Neural crest cell (in vitro differentiated cells): Measurements from ENCODE around the gene NR2F2. TPM values are rescaled to one million over a fixed set of nuclear protein-coding genes. Genes with fewer than 3 reads are reported as not detected.
A peak's percentile ranks its signal among the peaks of the same experiment; 100 is the strongest.
"Not testable (repeated sequence)": the region's sequence is repeated elsewhere in the genome, so short reads cannot be mapped to it uniquely, and the experiment has no call there.

Experiments
- DNase-seq: peaks from one replicate; pipeline ENCODE4 v3.0.0; 2021; ENCODE audit warnings: low read depth, mixed read lengths, low spot score
- H3K27ac Mint-ChIP-seq: one replicate; pipeline ENCODE4 v1.8.0; 2021; ENCODE audit warnings: mild to moderate bottlenecking, mixed read lengths; ENCODE audit not compliant: unreplicated experiment
- H3K27me3 Mint-ChIP-seq: 2 replicates; pipeline ENCODE4 v1.8.0; 2021; ENCODE audit warnings: low read depth, mild to moderate bottlenecking, mixed read lengths
- H3K36me3 Mint-ChIP-seq: 2 replicates; pipeline ENCODE4 v1.8.0; 2021; ENCODE audit warnings: low read depth, mild to moderate bottlenecking, mixed read lengths
- H3K4me1 Mint-ChIP-seq: 2 replicates; pipeline ENCODE4 v1.8.0; 2021; ENCODE audit warnings: mixed read lengths
- H3K4me3 Mint-ChIP-seq: one replicate; pipeline ENCODE4 v1.8.0; 2021; ENCODE audit warnings: mild to moderate bottlenecking, mixed read lengths
- H3K9me3 Mint-ChIP-seq: 2 replicates; pipeline ENCODE4 v1.8.0; 2021; ENCODE audit warnings: mixed read lengths
- CTCF ChIP-seq: fragments of 200-600 bp; sonication (generic); conservative IDR thresholded peaks from 2 replicates; pipeline ENCODE4 v1.5.0; 2021; ENCODE audit warnings: antibody characterized with exemption, mild to moderate bottlenecking
- total RNA-seq: library from RNA; stranded (reverse); gene quantifications from 2 replicates; pipeline ENCODE4 v1.2.1, GENCODE V29; 2021

NR2F2 gene
- total RNA-seq, 1 donor from 2014 or later = 147 TPM

DNA sequence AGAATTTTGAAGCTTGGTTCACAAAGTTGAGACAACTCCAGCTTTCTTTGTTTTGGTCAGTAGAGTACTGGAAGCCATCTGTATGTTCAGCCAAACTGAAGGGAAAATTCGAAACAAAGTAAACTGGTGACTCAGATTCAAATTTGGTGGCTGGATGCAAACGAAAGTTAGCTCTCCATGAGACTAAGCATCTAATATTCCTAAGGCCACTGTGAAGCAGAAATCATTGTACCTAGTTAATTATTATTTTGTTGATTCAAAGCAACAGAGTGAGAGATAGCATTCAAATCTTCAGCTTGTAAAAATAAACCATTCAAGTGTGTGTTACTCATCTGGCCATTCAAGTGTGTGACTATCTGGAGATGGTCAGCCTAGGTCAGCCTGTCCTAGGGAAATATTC, 42.1 kb downstream of the NR2F2 start:
- no peak for DNase-seq
- peaks cover 11% of the 10 kb centered on the region for H3K4me1 Mint-ChIP-seq
- peaks cover 9% of the 10 kb centered on the region for H3K9me3 Mint-ChIP-seq
- H3K27me3 Mint-ChIP-seq = peaks cover 49% of the 10 kb centered on the region
- H3K27ac Mint-ChIP-seq = no peak overlapping the region
- peaks cover 15% of the 10 kb centered on the region for H3K36me3 Mint-ChIP-seq
- no peak overlapping the region for H3K4me3 Mint-ChIP-seq
- no peak for TF ChIP-seq CTCF

GRCh38 chr15:96374499-96374898, 44.0 kb downstream of the NR2F2 start:
- H3K27ac Mint-ChIP-seq = no peak overlapping the region
- no peaks in the 10 kb centered on the region for H3K4me1 Mint-ChIP-seq
- peaks cover 15% of the 10 kb centered on the region for H3K36me3 Mint-ChIP-seq
- peaks cover 9% of the 10 kb centered on the region for H3K9me3 Mint-ChIP-seq
- no peak for DNase-seq
- peaks cover 29% of the 10 kb centered on the region for H3K27me3 Mint-ChIP-seq
- no peak for TF ChIP-seq CTCF
- no peak overlapping the region for H3K4me3 Mint-ChIP-seq

DNA sequence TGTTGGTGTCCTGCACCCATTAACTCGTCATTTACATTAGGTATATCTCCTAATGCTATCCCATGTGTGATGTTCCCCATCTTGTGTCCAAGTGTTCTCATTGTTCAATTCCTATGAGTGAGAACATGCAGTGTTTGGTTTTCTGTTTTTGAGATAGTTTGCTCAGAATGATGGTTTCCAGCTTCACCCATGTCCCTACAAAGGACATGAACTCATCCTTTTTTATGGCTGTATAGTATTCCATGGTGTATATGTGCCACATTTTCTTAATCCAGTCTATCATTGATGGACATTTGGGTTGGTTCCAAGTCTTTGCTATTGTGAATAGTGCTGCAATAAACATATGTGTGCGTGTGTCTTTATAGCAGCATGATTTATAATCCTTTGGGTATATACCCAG, 49.1 kb downstream of the NR2F2 start:
- H3K27me3 Mint-ChIP-seq, DNase-seq, H3K4me3 Mint-ChIP-seq, H3K4me1 Mint-ChIP-seq, H3K27ac Mint-ChIP-seq: not testable (repeated sequence)
- Mint-ChIP-seq H3K36me3 (peaks cover 17% of the 10 kb centered on the region), H3K9me3 (peaks cover 11% of the 10 kb centered on the region)

DNA sequence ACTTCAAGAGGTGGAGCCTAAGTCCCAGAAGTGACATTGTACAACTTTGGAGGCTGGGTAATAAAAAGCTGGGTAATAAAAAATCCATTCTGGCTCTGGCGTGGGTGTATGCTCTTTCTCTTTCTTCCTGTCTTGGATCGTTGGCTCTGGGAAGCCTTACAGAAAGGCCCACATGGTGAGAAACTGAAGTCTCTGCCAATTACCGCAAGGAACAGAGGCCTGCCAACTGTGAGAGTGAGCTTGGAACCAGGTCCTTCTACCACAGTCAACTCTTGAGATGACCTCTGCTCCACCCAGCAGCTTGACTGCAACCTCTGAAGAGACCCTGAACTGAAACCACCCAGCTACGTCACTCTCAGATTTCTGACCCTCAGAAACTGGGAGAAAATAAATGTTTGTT, 51.0 kb downstream of the NR2F2 start:
- Mint-ChIP-seq H3K27ac (peak overlapping the region; percentile 67), H3K36me3 (peaks cover 13% of the 10 kb centered on the region), H3K4me3 (no peak overlapping the region), H3K4me1 (no peaks in the 10 kb centered on the region), H3K9me3 (peaks cover 9% of the 10 kb centered on the region), H3K27me3 (no peaks in the 10 kb centered on the region)
- DNase-seq = no peak
- no peak for TF ChIP-seq CTCF

GRCh38 chr15:96385195-96385594, 54.7 kb downstream of the NR2F2 start:
- DNase-seq = no peak
- peaks cover 8% of the 10 kb centered on the region for H3K9me3 Mint-ChIP-seq
- no peak for TF ChIP-seq CTCF
- H3K36me3 Mint-ChIP-seq = peaks cover 8% of the 10 kb centered on the region
- no peaks in the 10 kb centered on the region for H3K4me1 Mint-ChIP-seq
- H3K4me3 Mint-ChIP-seq = no peak overlapping the region
- no peaks in the 10 kb centered on the region for H3K27me3 Mint-ChIP-seq
- no peak overlapping the region for H3K27ac Mint-ChIP-seq

DNA sequence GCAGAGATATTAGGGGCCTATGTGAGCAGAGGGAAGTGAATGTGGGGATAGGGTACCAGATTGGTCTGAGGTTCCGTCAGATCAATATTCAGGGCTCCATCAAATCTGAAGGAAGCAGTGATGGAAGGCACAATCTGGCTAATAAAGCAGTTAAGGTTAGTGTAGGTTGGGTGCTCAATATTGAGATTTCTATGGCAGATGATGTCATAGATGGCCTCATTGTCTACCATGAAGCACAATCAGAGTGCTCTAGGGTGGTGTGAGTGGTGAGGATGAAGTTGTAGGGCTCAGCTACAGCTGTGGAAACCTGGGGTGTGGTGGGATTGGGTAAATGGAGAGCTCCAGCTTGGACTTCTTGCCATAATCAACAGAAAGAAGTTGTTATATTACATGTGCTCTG, 58.2 kb downstream of the NR2F2 start:
- H3K9me3 Mint-ChIP-seq = peaks cover 5% of the 10 kb centered on the region
- no peak overlapping the region for H3K4me3 Mint-ChIP-seq
- peaks cover 5% of the 10 kb centered on the region for H3K36me3 Mint-ChIP-seq
- no peaks in the 10 kb centered on the region for H3K27me3 Mint-ChIP-seq
- H3K27ac Mint-ChIP-seq = no peak overlapping the region
- DNase-seq = no peak
- no peak for TF ChIP-seq CTCF
- H3K4me1 Mint-ChIP-seq = peaks cover 18% of the 10 kb centered on the region
